H9 (cell line): ENCODE results near the gene CD2BP2. TPM values are rescaled to one million over a fixed set of nuclear protein-coding genes. Genes with fewer than 3 reads are reported as not detected.
A peak's percentile ranks its signal among the peaks of the same experiment; 100 is the strongest.

ENCODE experiments used
- DNase-seq: peaks from one replicate; pipeline ENCODE4 v3.0.0-alpha.2; 2017
- H2AFZ ChIP-seq: one replicate; pipeline ENCODE4 v1.6.1; 2013; ENCODE audit warnings: mild to moderate bottlenecking, low read length, control low read depth, moderate library complexity
- H2AK5ac ChIP-seq: 2 replicates; pipeline ENCODE4 v1.6.1; 2013; ENCODE audit warnings: low read length, control low read depth, mixed read lengths; ENCODE audit not compliant: insufficient read length
- H2BK120ac ChIP-seq: one replicate; pipeline ENCODE4 v1.6.1; 2013; ENCODE audit warnings: low read depth, mild to moderate bottlenecking, low read length, control low read depth, inconsistent platforms; ENCODE audit not compliant: poor library complexity, severe bottlenecking
- H2BK12ac ChIP-seq: 2 replicates; pipeline ENCODE4 v1.6.1; 2013; ENCODE audit warnings: low read length, control low read depth, mixed read lengths, low read depth; ENCODE audit not compliant: insufficient read length
- H2BK15ac ChIP-seq: 2 replicates; pipeline ENCODE4 v1.6.1; 2013; ENCODE audit warnings: low read depth, low read length, control low read depth
- H2BK20ac ChIP-seq: one replicate; pipeline ENCODE4 v1.6.1; 2013; ENCODE audit warnings: low read depth, mild to moderate bottlenecking, low read length, control low read depth, inconsistent platforms; ENCODE audit not compliant: poor library complexity, severe bottlenecking
- H2BK5ac ChIP-seq: 2 replicates; pipeline ENCODE4 v1.6.1; 2013; ENCODE audit warnings: low read length, control low read depth, mixed read lengths; ENCODE audit not compliant: insufficient read length
- H3K14ac ChIP-seq: 2 replicates; pipeline ENCODE4 v1.6.1; 2013; ENCODE audit warnings: low read length, control low read depth; ENCODE audit not compliant: insufficient read depth
- H3K18ac ChIP-seq: 2 replicates; pipeline ENCODE4 v1.6.1; 2013; ENCODE audit warnings: low read depth, mild to moderate bottlenecking, mixed read lengths, low read length, control low read depth; ENCODE audit not compliant: insufficient read length
- H3K23ac ChIP-seq: 2 replicates; pipeline ENCODE4 v1.6.1; 2013; ENCODE audit warnings: low read length, control low read depth, mixed read lengths, low read depth; ENCODE audit not compliant: insufficient read length
- H3K23me2 ChIP-seq: 2 replicates; pipeline ENCODE4 v1.6.1; 2013; ENCODE audit warnings: low read depth, mild to moderate bottlenecking, mixed read lengths, low read length, control low read depth; ENCODE audit not compliant: insufficient read length, poor library complexity, severe bottlenecking
- H3K27ac ChIP-seq: 2 replicates; pipeline ENCODE4 v1.5.1; 2013; ENCODE audit warnings: low read length, control low read depth, mixed read lengths, low read depth; ENCODE audit not compliant: insufficient read length
- H3K27me3 ChIP-seq: 2 replicates; pipeline ENCODE4 v1.6.1; 2013; ENCODE audit warnings: low read length, control low read depth, inconsistent platforms; ENCODE audit not compliant: insufficient read depth
- H3K4ac ChIP-seq: 2 replicates; pipeline ENCODE4 v1.6.1; 2013; ENCODE audit warnings: low read depth, mild to moderate bottlenecking, control low read depth, inconsistent platforms, low read length, moderate library complexity
- H3K4me1 ChIP-seq: 2 replicates; pipeline ENCODE4 v1.6.1; 2013; ENCODE audit warnings: low read length, control low read depth, inconsistent platforms; ENCODE audit not compliant: insufficient read depth
- H3K4me2 ChIP-seq: 2 replicates; pipeline ENCODE4 v1.6.1; 2013; ENCODE audit warnings: low read length, control low read depth, mixed read lengths; ENCODE audit not compliant: insufficient read length, insufficient read depth
- H3K56ac ChIP-seq: 2 replicates; pipeline ENCODE4 v1.6.1; 2013; ENCODE audit warnings: low read depth, mild to moderate bottlenecking, mixed read lengths, low read length, control low read depth; ENCODE audit not compliant: insufficient read length
- H3K79me1 ChIP-seq: 2 replicates; pipeline ENCODE4 v1.6.1; 2013; ENCODE audit warnings: low read depth, mild to moderate bottlenecking, moderate library complexity, low read length, control low read depth, inconsistent platforms; ENCODE audit not compliant: insufficient read depth, poor library complexity, severe bottlenecking
- H3K79me2 ChIP-seq: 2 replicates; pipeline ENCODE4 v1.6.1; 2013; ENCODE audit warnings: low read length, control low read depth, inconsistent platforms; ENCODE audit not compliant: insufficient read depth
- H3K9ac ChIP-seq: 2 replicates; pipeline ENCODE4 v1.6.1; 2013; ENCODE audit warnings: low read length, control low read depth, mixed read lengths; ENCODE audit not compliant: insufficient read length; ENCODE audit errors: extremely low read depth
- H3K9me3 ChIP-seq: one replicate; pipeline ENCODE4 v1.6.1; 2013; ENCODE audit warnings: low read depth, low read length, inconsistent platforms; ENCODE audit not compliant: control insufficient read depth
- H3T11ph ChIP-seq: one replicate; pipeline ENCODE4 v1.6.1; 2013; ENCODE audit warnings: mild to moderate bottlenecking, low read length, control low read depth, inconsistent platforms
- H4K20me1 ChIP-seq: one replicate; pipeline ENCODE4 v1.6.1; 2013; ENCODE audit not compliant: control insufficient read depth, insufficient read length, insufficient read depth
- H4K5ac ChIP-seq: 2 replicates; pipeline ENCODE4 v1.6.1; 2013; ENCODE audit warnings: low read depth, mild to moderate bottlenecking, mixed read lengths, low read length, control low read depth; ENCODE audit not compliant: insufficient read length
- H4K8ac ChIP-seq: replicated peaks from 2 replicates; pipeline ENCODE4 v1.6.1; 2013; ENCODE audit warnings: low read length, control low read depth, mixed read lengths, low read depth; ENCODE audit not compliant: insufficient read length
- H4K91ac ChIP-seq: 2 replicates; pipeline ENCODE4 v1.6.1; 2013; ENCODE audit warnings: low read depth, mild to moderate bottlenecking, moderate library complexity, mixed read lengths, low read length, control low read depth; ENCODE audit not compliant: insufficient read length
- H3K27ac Mint-ChIP-seq, 3 experiments: 2 replicates in 2 of 3; 3 replicates in 1 of 3; pipeline ENCODE4 v1.8.0; 2020 to 2021; ENCODE audit warnings: mixed read lengths in 3 of 3, mild to moderate bottlenecking in 1 of 3, moderate library complexity in 1 of 3
- H3K27me3 Mint-ChIP-seq: 2 replicates; pipeline ENCODE4 v1.8.0; 2021; ENCODE audit warnings: low read depth, mild to moderate bottlenecking, moderate library complexity, mixed read lengths
- H3K36me3 Mint-ChIP-seq, 3 experiments: 2 replicates in 2 of 3; 3 replicates in 1 of 3; pipeline ENCODE4 v1.8.0; 2020 to 2021; ENCODE audit warnings: low read depth in 3 of 3, mixed read lengths in 3 of 3; ENCODE audit not compliant: insufficient read depth in 1 of 3
- H3K4me1 Mint-ChIP-seq, 2 experiments: 2 replicates each; pipeline ENCODE4 v1.8.0; 2020; ENCODE audit warnings: mixed read lengths in 2 of 2
- H3K4me3 Mint-ChIP-seq, 2 experiments: 2 replicates in 1 of 2; 3 replicates in 1 of 2; pipeline ENCODE4 v1.8.0; 2020 to 2021; ENCODE audit warnings: mild to moderate bottlenecking in 2 of 2, mixed read lengths in 2 of 2, moderate library complexity in 1 of 2
- H3K9me3 Mint-ChIP-seq, 2 experiments: 2 replicates in 1 of 2; 3 replicates in 1 of 2; pipeline ENCODE4 v1.8.0; 2020; ENCODE audit warnings: mild to moderate bottlenecking in 2 of 2, mixed read lengths in 2 of 2, moderate library complexity in 1 of 2
- CTCF ChIP-seq: fragments of 200-600 bp; sonication (generic); conservative IDR thresholded peaks from 3 replicates; pipeline ENCODE4 v1.8.0; 2021; ENCODE audit warnings: antibody characterized with exemption, mild to moderate bottlenecking
- WGBS: extraction: QIAGEN DNeasy Blood & Tissue Kit; methylation state at CpG from one replicate; pipeline ENCODE4 v1.1.7; 2013; ENCODE audit warnings: missing lambda C conversion rate, low lambda C conversion rate, mixed read lengths; ENCODE audit not compliant: insufficient read length; ENCODE audit errors: extremely low coverage; 5-methylcytosine and 5-hydroxymethylcytosine counted together
- total RNA-seq: library from RNA; stranded (reverse); gene quantifications from 2 replicates; pipeline ENCODE4 v1.2.1, GENCODE V29; 2021

The CD2BP2 gene
- total RNA-seq, 1 experiment from 2014 or later: 90.1 TPM

GRCh38 chr16:30380803-30381208 lies 25.7 kb upstream of the CD2BP2 start:
- H3K79me2 ChIP-seq: no peaks in the 10 kb centered on the region
- H3K4ac ChIP-seq: no peak overlapping the region

More at GRCh38 chr16:30380803-30381208, 25.7 kb upstream of the CD2BP2 start:
- Histone ChIP-seq H3T11ph (no peak overlapping the region), H2BK15ac (no peak overlapping the region), H4K5ac (no peak overlapping the region), H4K91ac (no peak overlapping the region), H3K18ac (no peak overlapping the region), H2BK5ac (no peak overlapping the region), H3K9me3 (no peaks in the 10 kb centered on the region), H3K56ac (no peak overlapping the region), H4K8ac (no peak overlapping the region), H2AK5ac (no peak overlapping the region), H3K79me1 (no peaks in the 10 kb centered on the region), H2AFZ (no peak overlapping the region), H3K23me2 (peaks cover 13% of the 10 kb centered on the region), H3K27ac (no peak overlapping the region), H3K23ac (no peak overlapping the region), H4K20me1 (no peaks in the 10 kb centered on the region), H3K4me1 (no peaks in the 10 kb centered on the region; the same call in 1 of the 2 replicates), H2BK120ac (no peak overlapping the region), H3K4me2 (no peak overlapping the region), H3K27me3 (no peaks in the 10 kb centered on the region), H2BK12ac (no peak overlapping the region), H3K9ac (no peak overlapping the region), H3K14ac (no peak overlapping the region), H2BK20ac (no peak overlapping the region)
- no peak for TF ChIP-seq CTCF
- peak overlapping the region in 1 of 2 experiments; percentile 23; a peak in 1 of 5 replicates for H3K4me3 Mint-ChIP-seq
- no CpG with 5 or more reads among the region's 6 CpGs for WGBS
- peak overlapping the region in 1 of 3 experiments; percentile 80; a peak in 3 of 7 replicates for H3K27ac Mint-ChIP-seq
- H3K36me3 Mint-ChIP-seq: peaks cover 2 to 4% (median 2%) of the 10 kb centered on the region in 3 experiments; a peak in 4 of 7 replicates
- peaks cover 16 to 30% of the 10 kb centered on the region in 2 experiments for H3K4me1 Mint-ChIP-seq
- H3K27me3 Mint-ChIP-seq: no peaks in the 10 kb centered on the region; the same call in 1 of the 2 replicates
- peaks cover 0 to 2% of the 10 kb centered on the region in 2 experiments; a peak in 2 of 5 replicates for H3K9me3 Mint-ChIP-seq
- DNase-seq: no peak
